ENCODE data around the gene DAND5.

Gene DAND5

GRCh38 chr19:12997179-12997966, 28.0 kb downstream of the DAND5 start:
- TF ChIP-seq CTCF (IDR thresholded peaks at IDR 0.05; ENCODE audit: low read depth, low read length, missing control alignments) = no peak
- no peak for DNase-seq (ENCODE audit: low read depth)
- in situ Hi-C loops (cut with HindIII; ENCODE audit: low sequenced_read_pairs) = no loop called here
- peak overlapping the region; percentile 86 for H3K4me3 ChIP-seq (ENCODE audit: low read depth, low read length)

- TF ChIP-seq CTCF (IDR thresholded peaks at IDR 0.05; ENCODE audit: low read depth, low read length, missing control alignments) = no peak
- peak overlapping the region; percentile 86 for H3K4me3 ChIP-seq (ENCODE audit: low read depth, low read length)
- no peak for DNase-seq (ENCODE audit: low read depth)
- in situ Hi-C loops (cut with HindIII; ENCODE audit: low sequenced_read_pairs) = no loop called here
These were observed 28.9 kb downstream of the DAND5 start for GRCh38 chr19:12997967-12998940.

GRCh38 chr19:13001166-13001501, 31.8 kb downstream of the DAND5 start:
- TF ChIP-seq CTCF (IDR thresholded peaks at IDR 0.05; ENCODE audit: low read depth, low read length, missing control alignments) = no peak
- in situ Hi-C loops (cut with HindIII; ENCODE audit: low sequenced_read_pairs) = no loop called here
- H3K4me3 ChIP-seq (ENCODE audit: low read depth, low read length) = peak overlapping the region; percentile 28
- no peak for DNase-seq (ENCODE audit: low read depth)

GRCh38 chr19:13001502-13002165, 32.3 kb downstream of the DAND5 start:
- in situ Hi-C loops (cut with HindIII; ENCODE audit: low sequenced_read_pairs) = no loop called here
- no peak for TF ChIP-seq CTCF (IDR thresholded peaks at IDR 0.05; ENCODE audit: low read depth, low read length, missing control alignments)
- no peak for DNase-seq (ENCODE audit: low read depth)
- peak overlapping the region; percentile 28 for H3K4me3 ChIP-seq (ENCODE audit: low read depth, low read length)

GRCh38 chr19:13002166-13002898, 33.0 kb downstream of the DAND5 start:
- no peak for DNase-seq (ENCODE audit: low read depth)
- in situ Hi-C loops (cut with HindIII; ENCODE audit: low sequenced_read_pairs) = no loop called here
- TF ChIP-seq CTCF (IDR thresholded peaks at IDR 0.05; ENCODE audit: low read depth, low read length, missing control alignments) = no peak
- peak overlapping the region; percentile 28 for H3K4me3 ChIP-seq (ENCODE audit: low read depth, low read length)

GRCh38 chr19:13003081-13003480, 33.7 kb downstream of the DAND5 start:
- H3K4me3 ChIP-seq (ENCODE audit: low read depth, low read length) = no peak overlapping the region
- in situ Hi-C loops (cut with HindIII; ENCODE audit: low sequenced_read_pairs) = no loop called here
- DNase-seq (ENCODE audit: low read depth) = no peak
- no peak for TF ChIP-seq CTCF (IDR thresholded peaks at IDR 0.05; ENCODE audit: low read depth, low read length, missing control alignments)

Measured in astrocyte of the cerebellum (primary cell).